Type B pancreatic cell (in vitro differentiated cells): ENCODE data around the gene COL19A1. TPM values are rescaled to one million over a fixed set of nuclear protein-coding genes. Genes with fewer than 3 reads are reported as not detected.
A peak's percentile ranks its signal among the peaks of the same experiment; 100 is the strongest.

Experiments
- DNase-seq: peaks from one replicate; pipeline ENCODE4 v3.0.0; 2021; ENCODE audit warnings: mixed read lengths; ENCODE audit not compliant: unreplicated experiment; ENCODE audit errors: extremely low spot score
- H3K27ac Mint-ChIP-seq: 2 replicates; pipeline ENCODE4 v1.8.0; 2021; ENCODE audit warnings: mild to moderate bottlenecking, mixed read lengths
- H3K27me3 Mint-ChIP-seq: 2 replicates; pipeline ENCODE4 v1.8.0; 2021; ENCODE audit warnings: mixed read lengths
- H3K36me3 Mint-ChIP-seq: 2 replicates; pipeline ENCODE4 v1.8.0; 2021; ENCODE audit warnings: mixed read lengths
- H3K4me1 Mint-ChIP-seq: one replicate; pipeline ENCODE4 v1.8.0; 2021; ENCODE audit warnings: mixed read lengths; ENCODE audit not compliant: unreplicated experiment
- H3K4me3 Mint-ChIP-seq: 2 replicates; pipeline ENCODE4 v1.8.0; 2021; ENCODE audit warnings: mild to moderate bottlenecking, mixed read lengths
- H3K9me3 Mint-ChIP-seq: 2 replicates; pipeline ENCODE4 v1.8.0; 2021; ENCODE audit warnings: mixed read lengths
- CTCF ChIP-seq: fragments of 200-600 bp; sonication (generic); conservative IDR thresholded peaks from 2 replicates; pipeline ENCODE4 v1.5.0; 2021; ENCODE audit warnings: antibody characterized with exemption, mild to moderate bottlenecking
- total RNA-seq: library from RNA; stranded (reverse); gene quantifications from 2 replicates; pipeline ENCODE4 v1.2.1, GENCODE V29; 2021; ENCODE audit warnings: low replicate concordance

Gene COL19A1
- total RNA-seq, 1 donor from 2014 or later: 1.6 TPM

GRCh38 chr6:70051197-70052124 lies 185.1 kb downstream of the COL19A1 start:
- H3K4me3 Mint-ChIP-seq: no peak overlapping the region
- H3K9me3 Mint-ChIP-seq: no peaks in the 10 kb centered on the region
- no peak for DNase-seq
- no peaks in the 10 kb centered on the region for H3K4me1 Mint-ChIP-seq
- TF ChIP-seq CTCF: no peak
- H3K36me3 Mint-ChIP-seq: no peaks in the 10 kb centered on the region
- no peak overlapping the region for H3K27ac Mint-ChIP-seq
- peaks cover 2% of the 10 kb centered on the region for H3K27me3 Mint-ChIP-seq

- Mint-ChIP-seq H3K4me1 (no peaks in the 10 kb centered on the region), H3K9me3 (no peaks in the 10 kb centered on the region), H3K27me3 (peaks cover 14% of the 10 kb centered on the region), H3K4me3 (no peak overlapping the region), H3K27ac (peak overlapping the region; percentile 48), H3K36me3 (no peaks in the 10 kb centered on the region)
- no peak for TF ChIP-seq CTCF
- DNase-seq: no peak
Observed at GRCh38 chr6:70059039-70059719, 192.8 kb downstream of the COL19A1 start.

GRCh38 chr6:70060680-70061079 lies 194.3 kb downstream of the COL19A1 start:
- no peaks in the 10 kb centered on the region for H3K9me3 Mint-ChIP-seq
- no peak overlapping the region for H3K27ac Mint-ChIP-seq
- no peaks in the 10 kb centered on the region for H3K36me3 Mint-ChIP-seq
- TF ChIP-seq CTCF: no peak
- no peak overlapping the region for H3K4me3 Mint-ChIP-seq
- no peak for DNase-seq
- no peaks in the 10 kb centered on the region for H3K4me1 Mint-ChIP-seq
- peaks cover 18% of the 10 kb centered on the region for H3K27me3 Mint-ChIP-seq

- H3K27ac Mint-ChIP-seq: no peak overlapping the region
- no peaks in the 10 kb centered on the region for H3K36me3 Mint-ChIP-seq
- no peaks in the 10 kb centered on the region for H3K4me1 Mint-ChIP-seq
- H3K9me3 Mint-ChIP-seq: no peaks in the 10 kb centered on the region
- TF ChIP-seq CTCF: no peak
- DNase-seq: no peak
- H3K4me3 Mint-ChIP-seq: no peak overlapping the region
- peaks cover 18% of the 10 kb centered on the region for H3K27me3 Mint-ChIP-seq
Observed at GRCh38 chr6:70061546-70061945, 195.2 kb downstream of the COL19A1 start.

- TF ChIP-seq CTCF: no peak
- no peak overlapping the region for H3K4me3 Mint-ChIP-seq
- no peak for DNase-seq
- H3K36me3 Mint-ChIP-seq: no peaks in the 10 kb centered on the region
- no peak overlapping the region for H3K27ac Mint-ChIP-seq
- peaks cover 16% of the 10 kb centered on the region for H3K27me3 Mint-ChIP-seq
- no peaks in the 10 kb centered on the region for H3K4me1 Mint-ChIP-seq
- no peaks in the 10 kb centered on the region for H3K9me3 Mint-ChIP-seq
Observed at GRCh38 chr6:70062010-70062409, 195.7 kb downstream of the COL19A1 start.
